GM23248 (cell line): ENCODE results near the gene PCDHB14. TPM values are rescaled to one million over a fixed set of nuclear protein-coding genes. Genes with fewer than 3 reads are reported as not detected.

Experiments used
- DNase-seq: peaks from one replicate; pipeline ENCODE4 v3.0.0-alpha.2; 2015
- H2AFZ ChIP-seq: fragments of 200-600 bp; sonication (generic); 2 replicates; pipeline ENCODE4 v1.6.1; 2016; ENCODE audit warnings: antibody characterized with exemption
- H3F3A ChIP-seq: fragments of 200-600 bp; sonication (generic); 2 replicates; pipeline ENCODE4 v1.6.1; 2016; ENCODE audit warnings: mild to moderate bottlenecking, antibody characterized with exemption, mixed run types; ENCODE audit not compliant: insufficient read depth
- H3K27ac ChIP-seq: fragments of 200-600 bp; sonication (generic); 2 replicates; pipeline ENCODE4 v1.5.1; 2016; ENCODE audit warnings: mild to moderate bottlenecking
- H3K27me3 ChIP-seq: fragments of 200-600 bp; sonication (generic); replicated peaks from 2 replicates; pipeline ENCODE4 v1.6.1; 2016; ENCODE audit warnings: mild to moderate bottlenecking; ENCODE audit not compliant: insufficient read depth
- H3K36me3 ChIP-seq: fragments of 200-600 bp; sonication (generic); 2 replicates; pipeline ENCODE4 v1.6.1; 2016; ENCODE audit warnings: low read depth, mild to moderate bottlenecking
- H3K4me1 ChIP-seq: fragments of 200-600 bp; sonication (generic); 2 replicates; pipeline ENCODE4 v1.6.1; 2016; ENCODE audit warnings: mild to moderate bottlenecking; ENCODE audit not compliant: insufficient read depth
- H3K4me2 ChIP-seq: fragments of 200-600 bp; sonication (generic); one replicate; pipeline ENCODE4 v1.6.1; 2016; ENCODE audit warnings: mild to moderate bottlenecking; ENCODE audit not compliant: unreplicated experiment
- H3K4me3 ChIP-seq: fragments of 200-600 bp; sonication (generic); 2 replicates; pipeline ENCODE4 v1.5.1; 2016; ENCODE audit warnings: mild to moderate bottlenecking
- H3K79me2 ChIP-seq: fragments of 200-600 bp; sonication (generic); 2 replicates; pipeline ENCODE4 v1.6.1; 2016; ENCODE audit warnings: mild to moderate bottlenecking; ENCODE audit not compliant: insufficient read depth
- H3K9ac ChIP-seq: fragments of 200-600 bp; sonication (generic); 2 replicates; pipeline ENCODE4 v1.6.1; 2016; ENCODE audit warnings: mild to moderate bottlenecking
- H3K9me2 ChIP-seq: fragments of 200-600 bp; sonication (generic); 2 replicates; pipeline ENCODE4 v1.6.1; 2016; ENCODE audit warnings: mixed run types, mild to moderate bottlenecking, moderate library complexity; ENCODE audit not compliant: insufficient read depth
- H3K9me3 ChIP-seq: fragments of 200-600 bp; sonication (generic); one replicate; pipeline ENCODE4 v1.6.1; 2017; ENCODE audit warnings: low read depth
- H4K20me1 ChIP-seq: fragments of 200-600 bp; sonication (generic); 2 replicates; pipeline ENCODE4 v1.6.0; 2016; ENCODE audit not compliant: insufficient read depth
- EZH2 ChIP-seq: fragments of 200-600 bp; sonication (generic); IDR thresholded peaks from 2 replicates; pipeline ENCODE4 v1.6.1; 2018; ENCODE audit warnings: antibody characterized with exemption, mild to moderate bottlenecking; ENCODE audit not compliant: insufficient read depth, poor library complexity, severe bottlenecking
- EZH2phosphoT487 ChIP-seq: fragments of 200-600 bp; sonication (generic); IDR thresholded peaks from 2 replicates; pipeline ENCODE4 v1.6.1; 2018; ENCODE audit warnings: antibody characterized with exemption, moderate library complexity, mild to moderate bottlenecking, low read depth; ENCODE audit not compliant: insufficient read depth
- WGBS, 2 experiments: methylation state at CpG; one replicate each; pipeline ENCODE4 v1.1.6; 2015 to 2017; ENCODE audit warnings: low lambda C conversion rate in 2 of 2, low coverage in 1 of 2; ENCODE audit errors: missing lambda C conversion rate in 2 of 2; 5-methylcytosine and 5-hydroxymethylcytosine counted together
- in situ Hi-C: fragments of 300-500 bp; cut with MboI; formaldehyde crosslinking; loops from 2 replicates; pipeline ENCODE4 v1.15.0; 2020
- polyA plus RNA-seq: library from polyadenylated mRNA; unstranded; fragments of >200 nt; fragmentation: Nextera tagmentation; extraction: Ambion mirVana; gene quantifications from 2 replicates; pipeline ENCODE4 v1.2.1, GENCODE V29; 2016
- total RNA-seq: library from RNA; depleted of rRNA; stranded (reverse); fragments of >200 nt; shearing (Covaris generic); gene quantifications from 2 replicates; pipeline ENCODE4 v1.2.3, GENCODE V29; 2014; rRNA removed

Gene PCDHB14
- total and polyA plus RNA-seq, 2 experiments from 2014 or later = 2.1 TPM

- TF ChIP-seq EZH2 (no peak), EZH2phosphoT487 (no peak)
- DNase-seq = no peak
- in situ Hi-C loops = no loop called here
- no peaks in the 10 kb centered on the region for H3K4me1 ChIP-seq
- no peaks in the 10 kb centered on the region for H3F3A ChIP-seq
- H3K9me3 ChIP-seq = no peaks in the 10 kb centered on the region
- H3K36me3 ChIP-seq = no peaks in the 10 kb centered on the region
- H3K79me2 ChIP-seq = no peaks in the 10 kb centered on the region
- no peak overlapping the region for H3K4me3 ChIP-seq
- no peaks in the 10 kb centered on the region for H4K20me1 ChIP-seq
- H3K4me2 ChIP-seq = no peak overlapping the region
- H3K27me3 ChIP-seq = no peaks in the 10 kb centered on the region
- no peaks in the 10 kb centered on the region for H3K9me2 ChIP-seq
- WGBS, 2 experiments = 41 to 47% methylated on average over 3 of the region's 3 CpGs
- H3K9ac ChIP-seq = no peak overlapping the region
- H3K27ac ChIP-seq = no peak overlapping the region
- H2AFZ ChIP-seq = no peak overlapping the region
Measured at GRCh38 chr5:141272906-141273305, 49.8 kb downstream of the PCDHB14 start.

Other genes starting within 250 kb of the PCDHB14 start
Only the 30 nearest of the 36 such genes appear.
- gene PCDHB1, start 172.0 kb upstream of the PCDHB14 start, total RNA-seq = not detected in 2 replicates
- not detected in 2 replicates for gene PCDHB1, start 172.0 kb upstream of the PCDHB14 start, polyA plus RNA-seq
- 4.9 and 8.9 TPM in 2 replicates for gene PCDHB2, start 128.7 kb upstream of the PCDHB14 start, total RNA-seq
- gene PCDHB2, start 128.7 kb upstream of the PCDHB14 start, polyA plus RNA-seq = 4.4 and 6.0 TPM in 2 replicates
- 0.76 and 1.1 TPM in 2 replicates for gene PCDHB3, start 122.9 kb upstream of the PCDHB14 start, total RNA-seq
- 0.23 and 0.24 TPM in 2 replicates for gene PCDHB3, start 122.9 kb upstream of the PCDHB14 start, polyA plus RNA-seq
- 0.22 and 0.63 TPM in 2 replicates for gene PCDHB4, start 101.5 kb upstream of the PCDHB14 start, total RNA-seq
- gene PCDHB4, start 101.5 kb upstream of the PCDHB14 start, polyA plus RNA-seq = 0.60 and 1.0 TPM in 2 replicates
- gene PCDHB5, start 88.1 kb upstream of the PCDHB14 start, total RNA-seq = 0.43 and 1.3 TPM in 2 replicates
- 0.05 TPM in 1 of 2 replicates, not detected in the other for gene PCDHB5, start 88.1 kb upstream of the PCDHB14 start, polyA plus RNA-seq
- 0.22 and 0.38 TPM in 2 replicates for gene PCDHB6, start 73.3 kb upstream of the PCDHB14 start, total RNA-seq
- 0.10 and 0.25 TPM in 2 replicates for gene PCDHB6, start 73.3 kb upstream of the PCDHB14 start, polyA plus RNA-seq
- gene PCDHB7, start 50.7 kb upstream of the PCDHB14 start, total RNA-seq = 0.65 and 0.89 TPM in 2 replicates
- 0.51 and 0.52 TPM in 2 replicates for gene PCDHB7, start 50.7 kb upstream of the PCDHB14 start, polyA plus RNA-seq
- 2.1 and 2.9 TPM in 2 replicates for gene PCDHB8, start 45.6 kb upstream of the PCDHB14 start, total RNA-seq
- gene PCDHB8, start 45.6 kb upstream of the PCDHB14 start, polyA plus RNA-seq = 0.83 and 1.0 TPM in 2 replicates
- gene PCDHB16, start 41.0 kb upstream of the PCDHB14 start, total RNA-seq = 4.2 and 5.1 TPM in 2 replicates
- 4.8 and 5.0 TPM in 2 replicates for gene PCDHB16, start 41.0 kb upstream of the PCDHB14 start, polyA plus RNA-seq
- gene PCDHB9, start 36.2 kb upstream of the PCDHB14 start, total RNA-seq = 1.5 and 2.5 TPM in 2 replicates
- 1.3 and 1.9 TPM in 2 replicates for gene PCDHB9, start 36.2 kb upstream of the PCDHB14 start, polyA plus RNA-seq
- gene PCDHB10, start 31.0 kb upstream of the PCDHB14 start, total RNA-seq = 1.3 and 2.9 TPM in 2 replicates
- gene PCDHB10, start 31.0 kb upstream of the PCDHB14 start, polyA plus RNA-seq = 0.86 and 1.3 TPM in 2 replicates
- gene PCDHB11, start 23.7 kb upstream of the PCDHB14 start, total RNA-seq = 0.38 and 1.2 TPM in 2 replicates
- 1.1 TPM in 2 replicates for gene PCDHB11, start 23.7 kb upstream of the PCDHB14 start, polyA plus RNA-seq
- 0.43 and 2.9 TPM in 2 replicates for gene PCDHB12, start 14.6 kb upstream of the PCDHB14 start, total RNA-seq
- 0.48 and 0.53 TPM in 2 replicates for gene PCDHB12, start 14.6 kb upstream of the PCDHB14 start, polyA plus RNA-seq
- 2.8 and 3.3 TPM in 2 replicates for gene PCDHB13, start 9.4 kb upstream of the PCDHB14 start, total RNA-seq
- 1.6 and 2.0 TPM in 2 replicates for gene PCDHB13, start 9.4 kb upstream of the PCDHB14 start, polyA plus RNA-seq
- gene PCDHB15, start 22.1 kb downstream of the PCDHB14 start, total RNA-seq = 2.7 and 2.8 TPM in 2 replicates
- 1.5 and 1.9 TPM in 2 replicates for gene PCDHB15, start 22.1 kb downstream of the PCDHB14 start, polyA plus RNA-seq
- not detected in 2 replicates for gene SLC25A2, start 80.7 kb downstream of the PCDHB14 start, total RNA-seq
- gene SLC25A2, start 80.7 kb downstream of the PCDHB14 start, polyA plus RNA-seq = not detected in 2 replicates
- 65.0 and 65.9 TPM in 2 replicates for gene TAF7, start 97.4 kb downstream of the PCDHB14 start, total RNA-seq
- gene TAF7, start 97.4 kb downstream of the PCDHB14 start, polyA plus RNA-seq = 104 and 114 TPM in 2 replicates
- 0.38 and 1.8 TPM in 2 replicates for gene PCDHGA1, start 107.2 kb downstream of the PCDHB14 start, total RNA-seq
- gene PCDHGA1, start 107.2 kb downstream of the PCDHB14 start, polyA plus RNA-seq = 0.63 and 0.72 TPM in 2 replicates
- 6.3 and 7.3 TPM in 2 replicates for gene PCDHGA2, start 115.4 kb downstream of the PCDHB14 start, total RNA-seq
- gene PCDHGA2, start 115.4 kb downstream of the PCDHB14 start, polyA plus RNA-seq = 4.3 and 5.3 TPM in 2 replicates
- 7.5 and 7.6 TPM in 2 replicates for gene PCDHGA3, start 120.5 kb downstream of the PCDHB14 start, total RNA-seq
- 4.0 and 5.4 TPM in 2 replicates for gene PCDHGA3, start 120.5 kb downstream of the PCDHB14 start, polyA plus RNA-seq
- 0.25 and 0.86 TPM in 2 replicates for gene PCDHGB1, start 126.8 kb downstream of the PCDHB14 start, total RNA-seq
- gene PCDHGB1, start 126.8 kb downstream of the PCDHB14 start, polyA plus RNA-seq = 0.16 and 0.19 TPM in 2 replicates
- 10.8 and 13.9 TPM in 2 replicates for gene PCDHGA4, start 131.7 kb downstream of the PCDHB14 start, total RNA-seq
- 8.1 and 8.6 TPM in 2 replicates for gene PCDHGA4, start 131.7 kb downstream of the PCDHB14 start, polyA plus RNA-seq
- 2.2 and 2.5 TPM in 2 replicates for gene PCDHGB2, start 136.7 kb downstream of the PCDHB14 start, total RNA-seq
- 0.76 and 0.94 TPM in 2 replicates for gene PCDHGB2, start 136.7 kb downstream of the PCDHB14 start, polyA plus RNA-seq
- gene PCDHGA5, start 140.8 kb downstream of the PCDHB14 start, total RNA-seq = 0.86 and 1.3 TPM in 2 replicates
- gene PCDHGA5, start 140.8 kb downstream of the PCDHB14 start, polyA plus RNA-seq = 0.24 and 0.35 TPM in 2 replicates
- 2.8 and 4.0 TPM in 2 replicates for gene PCDHGB3, start 146.9 kb downstream of the PCDHB14 start, total RNA-seq
- 0.95 and 1.2 TPM in 2 replicates for gene PCDHGB3, start 146.9 kb downstream of the PCDHB14 start, polyA plus RNA-seq
- gene PCDHGA6, start 150.5 kb downstream of the PCDHB14 start, total RNA-seq = 5.4 and 5.8 TPM in 2 replicates
- 2.1 and 2.6 TPM in 2 replicates for gene PCDHGA6, start 150.5 kb downstream of the PCDHB14 start, polyA plus RNA-seq
- 0.43 and 1.6 TPM in 2 replicates for gene PCDHGA7, start 159.4 kb downstream of the PCDHB14 start, total RNA-seq
- 0.84 and 1.1 TPM in 2 replicates for gene PCDHGA7, start 159.4 kb downstream of the PCDHB14 start, polyA plus RNA-seq
- 6.8 and 7.6 TPM in 2 replicates for gene PCDHGB4, start 164.4 kb downstream of the PCDHB14 start, total RNA-seq
- 5.0 and 5.6 TPM in 2 replicates for gene PCDHGB4, start 164.4 kb downstream of the PCDHB14 start, polyA plus RNA-seq
- gene PCDHGA8, start 169.3 kb downstream of the PCDHB14 start, total RNA-seq = 0.86 and 1.5 TPM in 2 replicates
- gene PCDHGA8, start 169.3 kb downstream of the PCDHB14 start, polyA plus RNA-seq = 0.25 and 0.69 TPM in 2 replicates
- gene PCDHGB5, start 174.6 kb downstream of the PCDHB14 start, total RNA-seq = 13.2 and 14.9 TPM in 2 replicates
- 15.0 and 15.7 TPM in 2 replicates for gene PCDHGB5, start 174.6 kb downstream of the PCDHB14 start, polyA plus RNA-seq